NB4 (cell line): Measurements from ENCODE around the gene BUD13.

Experiments used
- CTCF ChIP-seq: IDR thresholded peaks from one replicate; pipeline ENCODE4 v1.5.1; 2012; ENCODE audit warnings: low read depth, low read length
- MAX ChIP-seq: IDR thresholded peaks from 2 replicates; pipeline ENCODE4 v1.6.1; 2011; ENCODE audit warnings: low read depth, low read length

- TF ChIP-seq MAX, result no peak
- no peak for TF ChIP-seq CTCF
Measured at GRCh38 chr11:116720895-116721294, 51.9 kb downstream of the BUD13 start.
